ENCODE measurements around the gene VTA1. TPM values are rescaled to one million over a fixed set of nuclear protein-coding genes. Genes with fewer than 3 reads are reported as not detected.

The VTA1 gene
- total RNA-seq, 1 experiment from 2014 or later = 72.1 TPM

DNA sequence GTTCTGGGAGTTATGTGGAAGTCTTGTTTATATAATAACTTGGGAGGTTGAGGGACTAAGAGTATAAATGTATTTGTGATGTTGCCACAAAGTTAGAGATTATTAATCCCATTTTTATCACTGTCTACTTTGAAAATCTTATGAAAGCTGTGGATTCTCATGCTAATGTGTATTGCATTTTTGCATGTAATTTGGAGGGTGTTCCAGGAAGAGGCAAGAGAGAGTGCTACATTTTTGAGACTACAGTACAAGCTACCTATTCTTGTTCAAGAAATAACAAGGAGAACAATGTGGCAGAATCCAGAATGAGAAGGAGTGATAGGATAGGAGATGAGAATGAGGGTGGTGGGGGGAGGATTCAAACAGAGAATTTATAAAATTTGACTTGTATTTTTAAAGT, 34.9 kb downstream of the VTA1 start:
- Histone ChIP-seq H3K9me3 (ENCODE audit: control insufficient read depth, insufficient read depth, low read depth, low read length) (no peaks in the 10 kb centered on the region), H3K4me3 (ENCODE audit: low read depth in 2 of 2, low read length in 2 of 2) (no peak overlapping the region), H3K36me3 (ENCODE audit: control insufficient read depth, insufficient read depth, low read length) (peaks cover 8% of the 10 kb centered on the region; the same call in 1 of the 2 replicates), H3K27ac (ENCODE audit: low read length) (no peak overlapping the region), H3K4me1 (ENCODE audit: control insufficient read depth, insufficient read depth, low read length) (peaks cover 4% of the 10 kb centered on the region; the same call in 1 of the 2 replicates), H3K27me3 (ENCODE audit: control insufficient read depth, insufficient read depth, low read length) (no peaks in the 10 kb centered on the region)
- DNase-seq (ENCODE audit: low read depth, low spot score) (no peak), ATAC-seq (no peak)
- TF ChIP-seq REST (IDR thresholded peaks at IDR 0.05; ENCODE audit: insufficient read depth in 1 of 2, low read depth in 2 of 2, low read length in 1 of 2) (no peak), POLR2AphosphoS5 (IDR thresholded peaks at IDR 0.05; ENCODE audit: low read depth, low read length) (no peak), TCF7L2 (IDR thresholded peaks at IDR 0.05; ENCODE audit: low read depth, low read length) (no peak), SIN3A (IDR thresholded peaks at IDR 0.05; ENCODE audit: borderline replicate concordance, insufficient read depth, low read depth, low read length) (no peak)
- TF ChIP-seq, protein P1, sequence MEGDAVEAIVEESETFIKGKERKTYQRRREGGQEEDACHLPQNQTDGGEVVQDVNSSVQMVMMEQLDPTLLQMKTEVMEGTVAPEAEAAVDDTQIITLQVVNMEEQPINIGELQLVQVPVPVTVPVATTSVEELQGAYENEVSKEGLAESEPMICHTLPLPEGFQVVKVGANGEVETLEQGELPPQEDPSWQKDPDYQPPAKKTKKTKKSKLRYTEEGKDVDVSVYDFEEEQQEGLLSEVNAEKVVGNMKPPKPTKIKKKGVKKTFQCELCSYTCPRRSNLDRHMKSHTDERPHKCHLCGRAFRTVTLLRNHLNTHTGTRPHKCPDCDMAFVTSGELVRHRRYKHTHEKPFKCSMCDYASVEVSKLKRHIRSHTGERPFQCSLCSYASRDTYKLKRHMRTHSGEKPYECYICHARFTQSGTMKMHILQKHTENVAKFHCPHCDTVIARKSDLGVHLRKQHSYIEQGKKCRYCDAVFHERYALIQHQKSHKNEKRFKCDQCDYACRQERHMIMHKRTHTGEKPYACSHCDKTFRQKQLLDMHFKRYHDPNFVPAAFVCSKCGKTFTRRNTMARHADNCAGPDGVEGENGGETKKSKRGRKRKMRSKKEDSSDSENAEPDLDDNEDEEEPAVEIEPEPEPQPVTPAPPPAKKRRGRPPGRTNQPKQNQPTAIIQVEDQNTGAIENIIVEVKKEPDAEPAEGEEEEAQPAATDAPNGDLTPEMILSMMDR (IDR thresholded peaks at IDR 0.05) = no peak
- intact Hi-C loops (cut with micrococcal nuclease; ENCODE audit: unreplicated experiment) = no loop called here
- POLR2A ChIA-PET = interaction anchor here (0.5 kb wide), 1 partner anchor 45 kb away, joined by 4 read pairs; no protein-coding TSS in a partner anchor
- CTCF ChIA-PET = no interaction called here
- in situ Hi-C loops (cut with HindIII; ENCODE audit: low pct_unique_long_range_greater_than_20kb, low sequenced_read_pairs) = no loop called here
- BruUV-seq (replicated peaks) = no TSS peak

- BruUV-seq (replicated peaks) = no TSS peak
- H3K9me3 ChIP-seq (ENCODE audit: control insufficient read depth, insufficient read depth, low read depth, low read length) = no peaks in the 10 kb centered on the region
- ChIA-PET POLR2A (no interaction called here), CTCF (no interaction called here)
- H3K4me1 ChIP-seq (ENCODE audit: control insufficient read depth, insufficient read depth, low read length) = peaks cover 4% of the 10 kb centered on the region; the same call in 1 of the 2 replicates
- H3K27ac ChIP-seq (ENCODE audit: low read length) = no peak overlapping the region
- intact Hi-C loops (cut with micrococcal nuclease; ENCODE audit: unreplicated experiment) = no loop called here
- in situ Hi-C loops (cut with HindIII; ENCODE audit: low pct_unique_long_range_greater_than_20kb, low sequenced_read_pairs) = no loop called here
- H3K4me3 ChIP-seq (ENCODE audit: low read depth in 2 of 2, low read length in 2 of 2) = no peak overlapping the region
- H3K36me3 ChIP-seq (ENCODE audit: control insufficient read depth, insufficient read depth, low read length) = peaks cover 4% of the 10 kb centered on the region; the same call in 1 of the 2 replicates
- ATAC-seq (no peak), DNase-seq (ENCODE audit: low read depth, low spot score) (no peak)
- no peaks in the 10 kb centered on the region for H3K27me3 ChIP-seq (ENCODE audit: control insufficient read depth, insufficient read depth, low read length)
- TF ChIP-seq, protein P1 (IDR thresholded peaks at IDR 0.05) = no peak
- TF ChIP-seq POLR2AphosphoS5 (IDR thresholded peaks at IDR 0.05; ENCODE audit: low read depth, low read length) = no peak
- no peak for TF ChIP-seq SIN3A (IDR thresholded peaks at IDR 0.05; ENCODE audit: borderline replicate concordance, insufficient read depth, low read depth, low read length)
- TF ChIP-seq TCF7L2 (IDR thresholded peaks at IDR 0.05; ENCODE audit: low read depth, low read length) = no peak
- TF ChIP-seq REST (IDR thresholded peaks at IDR 0.05; ENCODE audit: insufficient read depth in 1 of 2, low read depth in 2 of 2, low read length in 1 of 2) = no peak
Measured at GRCh38 chr6:142183351-142183750, 36.3 kb downstream of the VTA1 start.
